GM04504 (cell line): Measurements from ENCODE around the gene TRERF1.

Source experiments
- DNase-seq: peaks from one replicate; pipeline ENCODE4 v3.0.0-alpha.2; 2012; ENCODE audit warnings: low read depth

Gene TRERF1

GRCh38 chr6:42423244-42423643 lies 28.5 kb downstream of the TRERF1 start:
- DNase-seq: no peak

- no peak for DNase-seq
These were observed 31.0 kb downstream of the TRERF1 start for GRCh38 chr6:42420741-42421140.

DNA sequence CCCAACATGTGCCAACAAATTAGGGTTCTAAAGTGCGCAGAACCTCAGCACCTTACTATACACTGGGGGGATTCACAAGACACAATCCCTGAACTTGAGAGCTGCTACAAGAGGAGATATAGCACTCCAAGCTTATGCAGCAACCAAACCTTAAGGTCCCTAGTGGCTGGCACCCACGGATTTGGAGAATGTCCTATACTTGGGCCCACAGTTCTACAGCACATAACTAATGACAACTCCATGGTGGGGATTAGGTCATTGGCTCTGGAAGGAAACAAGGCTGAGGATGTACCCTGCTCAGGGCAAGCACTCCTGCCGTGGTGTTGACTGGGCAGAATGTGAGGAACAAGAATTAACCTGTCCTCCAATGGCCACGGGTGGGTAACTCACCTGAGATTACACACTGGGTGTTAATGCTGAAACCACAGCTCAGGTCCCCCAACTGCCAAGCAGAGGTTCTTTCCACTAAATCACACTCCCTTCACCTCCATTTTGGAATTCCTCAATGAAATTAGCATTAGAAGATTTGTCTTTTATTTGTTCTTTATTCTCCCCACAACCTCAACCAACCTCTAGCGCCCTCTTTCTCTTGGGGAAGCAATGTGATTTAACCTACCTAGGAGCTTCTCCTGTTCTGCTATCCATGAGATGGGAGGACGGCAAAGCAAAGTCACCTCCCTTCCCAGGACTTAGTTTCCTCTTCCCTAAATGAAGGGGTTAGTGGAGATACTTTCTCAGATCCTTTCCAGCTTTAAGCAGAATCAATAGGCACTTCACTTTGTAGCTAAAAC lies 32.0 kb downstream of the TRERF1 start:
- no peak for DNase-seq

GRCh38 chr6:42418724-42419123 lies 33.0 kb downstream of the TRERF1 start:
- no peak for DNase-seq

GRCh38 chr6:42417641-42418112 lies 34.0 kb downstream of the TRERF1 start:
- DNase-seq: no peak

- no peak for DNase-seq
These were observed 40.3 kb downstream of the TRERF1 start for GRCh38 chr6:42411406-42411805.

DNA sequence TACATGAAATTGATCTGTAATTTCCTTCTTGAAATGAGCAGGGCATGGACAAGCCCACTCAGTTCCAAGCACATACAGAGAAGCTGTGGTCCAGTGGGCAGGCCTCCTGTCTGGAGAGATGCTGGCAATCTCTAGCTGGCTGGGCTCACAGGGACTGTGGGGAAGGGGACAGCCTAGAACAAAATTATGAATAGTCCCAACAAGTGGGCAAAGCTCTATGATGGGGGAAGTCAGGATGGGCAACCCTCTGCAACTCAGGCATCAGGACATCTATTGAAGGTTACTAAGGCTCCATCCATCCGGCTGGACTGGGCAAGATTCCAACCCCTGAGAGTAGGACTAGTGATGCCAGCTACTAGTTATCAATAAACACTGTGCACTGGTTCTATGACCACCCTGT lies 40.9 kb downstream of the TRERF1 start:
- DNase-seq: no peak

DNA sequence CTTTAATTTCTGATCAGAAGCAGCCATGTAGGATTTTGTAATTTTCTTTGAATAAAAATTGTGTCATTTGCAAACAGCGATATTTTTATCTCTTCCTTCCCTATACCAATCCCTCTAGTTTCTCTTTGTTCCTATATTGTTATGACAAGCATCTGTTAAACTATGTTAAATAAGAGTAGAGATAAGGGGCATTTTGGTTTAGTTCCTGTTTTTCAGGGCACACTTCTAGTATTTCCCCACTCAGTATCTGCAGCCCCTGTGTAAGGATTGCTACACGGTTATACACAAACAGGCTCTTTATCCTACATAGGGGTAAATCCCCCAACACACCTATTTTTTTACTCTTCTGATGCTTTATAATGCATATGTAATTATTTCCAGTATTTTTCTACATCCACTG lies 42.1 kb downstream of the TRERF1 start:
- no peak for DNase-seq

DNA sequence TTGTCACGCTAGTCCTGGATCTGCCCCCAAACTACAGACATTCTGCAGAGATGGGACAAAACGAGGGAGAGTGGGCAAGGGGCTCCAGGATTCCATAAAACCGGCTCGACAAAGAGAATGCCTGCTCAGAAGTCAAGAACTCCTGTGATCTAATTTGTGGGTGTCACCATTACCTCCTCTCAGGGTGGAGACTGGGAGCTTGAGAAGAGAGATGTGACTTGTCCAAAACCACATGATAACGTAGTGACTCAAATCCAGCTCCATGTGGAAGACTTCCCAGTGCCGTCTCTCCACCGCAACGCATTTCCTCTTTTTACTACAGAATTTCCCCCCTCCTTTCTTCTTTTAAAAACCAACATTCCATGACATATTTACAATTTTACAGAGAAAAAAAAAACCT lies 44.3 kb downstream of the TRERF1 start:
- peak; percentile 80 for DNase-seq

- no peak for DNase-seq
These were observed 45.1 kb downstream of the TRERF1 start for GRCh38 chr6:42406306-42407280.

GRCh38 chr6:42405021-42405420 lies 46.7 kb downstream of the TRERF1 start:
- DNase-seq: peak; percentile 40

GRCh38 chr6:42404484-42404883 lies 47.2 kb downstream of the TRERF1 start:
- DNase-seq: peak; percentile 59

DNA sequence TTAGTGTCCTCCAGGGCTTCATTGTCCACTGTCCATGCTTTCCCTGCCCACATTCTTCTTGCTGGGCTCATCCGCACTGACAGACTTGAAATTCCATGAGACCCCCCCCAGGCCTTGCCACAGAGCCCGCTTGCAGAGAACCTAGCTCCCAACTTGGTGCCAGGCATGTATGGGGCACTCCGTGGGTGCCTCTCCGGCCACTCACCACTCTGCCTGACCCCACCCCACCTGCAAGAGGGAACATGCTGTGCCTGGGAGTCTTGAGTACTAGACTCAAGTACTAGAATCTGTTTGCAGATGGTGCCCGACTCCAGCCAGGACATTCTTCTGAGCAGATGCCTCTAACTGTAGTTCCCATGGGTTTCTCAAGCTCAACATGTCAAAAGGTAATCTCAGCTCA lies 47.9 kb downstream of the TRERF1 start:
- DNase-seq: no peak

GRCh38 chr6:42403421-42403820 lies 48.3 kb downstream of the TRERF1 start:
- no peak for DNase-seq

DNA sequence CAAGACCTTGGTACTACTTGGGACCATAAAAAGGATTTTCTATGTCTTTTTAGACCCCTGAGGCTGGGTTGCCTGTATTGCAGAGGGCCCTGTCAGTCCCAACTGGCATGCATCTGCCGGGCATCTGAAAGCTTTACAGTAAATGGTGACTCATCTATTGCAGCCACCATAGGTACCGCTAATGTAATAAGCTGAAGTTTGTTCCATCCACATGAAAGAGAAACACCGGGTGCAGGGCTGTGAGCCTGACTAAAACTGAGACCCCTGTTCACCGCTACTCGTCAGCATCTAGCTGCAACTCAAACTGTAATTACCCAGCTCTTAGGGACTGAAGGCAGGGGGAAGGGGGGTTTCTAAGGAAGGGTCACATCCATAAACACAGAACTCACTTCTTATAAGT lies 49.5 kb downstream of the TRERF1 start:
- no peak for DNase-seq

DNA sequence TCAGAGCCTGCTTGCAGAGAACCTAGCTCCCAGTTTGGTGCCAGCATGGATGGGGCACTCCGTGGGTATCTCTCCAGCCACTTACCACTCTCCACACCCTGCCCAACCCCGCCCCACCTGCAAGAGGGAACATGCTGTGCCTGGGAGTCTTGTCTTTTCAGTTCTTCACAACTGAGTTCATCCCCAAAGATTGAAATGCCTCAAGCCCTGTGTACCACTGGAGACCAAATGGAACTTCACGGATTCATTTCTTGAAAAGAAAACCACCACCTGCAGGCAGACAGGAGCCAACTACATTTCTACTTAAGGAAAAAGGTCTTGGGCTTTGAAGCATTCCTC lies 50.1 kb downstream of the TRERF1 start:
- no peak for DNase-seq

DNA sequence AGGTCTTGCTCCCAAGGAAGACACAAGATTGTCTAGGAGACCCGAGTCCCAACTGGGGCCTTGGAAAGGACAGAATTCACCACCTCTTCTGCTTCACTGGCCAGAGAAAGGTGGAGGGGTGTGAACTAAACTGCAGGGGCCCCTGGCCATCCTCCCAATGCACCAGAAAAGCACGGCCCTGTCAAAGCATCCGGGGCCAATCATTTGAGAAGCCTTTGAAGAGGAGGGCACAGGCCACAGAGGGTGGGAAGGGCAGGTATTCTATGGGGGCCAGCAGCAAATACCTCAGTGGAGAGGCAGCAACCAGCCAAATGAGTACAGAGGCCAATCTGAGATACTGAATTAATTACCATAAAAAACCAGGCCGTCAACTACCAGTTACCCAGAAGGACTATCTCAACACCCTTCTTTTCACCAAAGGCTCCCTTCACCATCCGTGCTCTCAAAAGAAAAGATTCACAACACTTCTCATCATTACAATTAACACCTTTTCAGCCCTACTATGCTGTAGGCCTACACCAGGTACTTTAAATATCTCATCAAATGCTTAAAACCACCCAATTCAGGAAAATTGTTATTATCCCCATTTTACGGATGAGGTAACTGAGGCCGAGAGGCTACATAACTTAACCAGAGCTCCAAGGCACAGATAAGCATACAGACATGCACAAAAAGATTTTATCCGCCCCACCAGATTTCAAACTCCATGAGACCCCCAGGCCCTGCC lies 50.7 kb downstream of the TRERF1 start:
- DNase-seq: no peak

GRCh38 chr6:42400061-42400760 lies 51.5 kb downstream of the TRERF1 start:
- no peak for DNase-seq

GRCh38 chr6:42396720-42397119 lies 55.0 kb downstream of the TRERF1 start:
- DNase-seq: no peak

DNA sequence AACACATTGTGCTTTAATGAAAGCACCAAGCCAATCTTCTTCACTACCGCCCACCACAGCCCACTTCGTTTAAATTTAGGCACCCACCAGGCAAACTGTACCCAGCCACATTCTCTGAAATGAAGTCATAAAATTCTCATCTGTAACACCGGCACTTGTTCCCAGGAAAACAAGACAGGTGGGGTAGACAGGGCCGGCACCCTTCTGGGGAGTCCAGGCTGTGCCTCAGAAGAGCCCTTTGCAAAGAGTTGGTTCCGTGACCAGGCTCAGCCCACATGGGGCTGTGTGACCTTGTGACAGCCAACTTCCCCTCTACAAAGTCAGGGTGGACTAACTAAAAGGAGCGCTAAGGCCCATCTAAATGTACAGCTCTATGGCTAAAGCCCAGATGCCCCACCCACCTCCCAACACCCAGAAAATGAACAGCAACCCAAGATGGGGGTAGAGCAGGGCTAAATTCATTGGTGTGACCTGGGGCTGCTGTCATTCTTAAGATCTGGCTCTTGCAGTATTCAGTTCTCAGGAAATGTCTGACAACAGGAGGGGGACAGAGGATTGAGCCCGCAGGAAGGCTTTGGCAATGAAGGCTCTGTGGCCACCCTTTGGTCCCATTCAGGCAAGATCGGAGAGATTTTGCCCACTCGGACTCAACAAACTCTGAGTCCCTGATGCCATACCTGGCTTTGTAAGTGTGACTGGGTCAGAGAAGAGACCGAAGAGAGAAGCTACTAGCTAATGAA lies 56.7 kb downstream of the TRERF1 start:
- DNase-seq: no peak

- DNase-seq: no peak
These were observed 57.6 kb downstream of the TRERF1 start for GRCh38 chr6:42394151-42394550.
